Measurements from ENCODE around the gene POLR1C. TPM values are rescaled to one million over a fixed set of nuclear protein-coding genes. Genes with fewer than 3 reads are reported as not detected.

Gene POLR1C
- total RNA-seq, 1 experiment from 2014 or later = 75.4 TPM

- Histone ChIP-seq H3K27me3 (replicated peaks; ENCODE audit: insufficient read depth, low read depth, low read length, poor library complexity) (no peaks in the 10 kb centered on the region), H3K36me3 (ENCODE audit: insufficient read depth, low read length, poor library complexity, severe bottlenecking) (no peaks in the 10 kb centered on the region), H3K4me1 (ENCODE audit: insufficient read depth, low read length, poor library complexity, severe bottlenecking) (peaks cover 37% of the 10 kb centered on the region), H3K9me3 (ENCODE audit: low read depth, low read length, poor library complexity, severe bottlenecking) (no peaks in the 10 kb centered on the region), H3K4me3 (ENCODE audit: low read depth, low read length, poor library complexity, severe bottlenecking) (no peak overlapping the region), H3K27ac (ENCODE audit: low read depth, low read length, poor library complexity, severe bottlenecking) (no peak overlapping the region)
- no TSS peak for BruUV-seq (replicated peaks)
- ChIA-PET CTCF (interaction anchor here (0.6 kb wide), 1 partner anchor 32 kb away, joined by 6 read pairs; no protein-coding TSS in a partner anchor), POLR2A (ENCODE audit: low non-redundant PET) (no interaction called here)
- TF ChIP-seq CTCF (conservative IDR thresholded peaks at IDR 0.05; ENCODE audit: low read depth, low read length) = no peak
- TF ChIP-seq EZH2 (IDR thresholded peaks at IDR 0.05; ENCODE audit: borderline replicate concordance, low read depth, low read length, poor library complexity, severe bottlenecking) = no peak
- intact Hi-C loops (cut with micrococcal nuclease; ENCODE audit: unreplicated experiment) = no loop called here
- no peak for DNase-seq (ENCODE audit: low spot score)
Observed at GRCh38 chr6:43489277-43490072, 27.4 kb upstream of the POLR1C start.

GRCh38 chr6:43490523-43490939 is 26.4 kb upstream of the POLR1C start:
- BruUV-seq (replicated peaks) = no TSS peak
- ChIA-PET POLR2A (ENCODE audit: low non-redundant PET) (no interaction called here), CTCF (no interaction called here)
- H3K4me1 ChIP-seq (ENCODE audit: insufficient read depth, low read length, poor library complexity, severe bottlenecking) = peaks cover 42% of the 10 kb centered on the region
- no peak overlapping the region for H3K4me3 ChIP-seq (ENCODE audit: low read depth, low read length, poor library complexity, severe bottlenecking)
- no peaks in the 10 kb centered on the region for H3K9me3 ChIP-seq (ENCODE audit: low read depth, low read length, poor library complexity, severe bottlenecking)
- H3K27me3 ChIP-seq (replicated peaks; ENCODE audit: insufficient read depth, low read depth, low read length, poor library complexity) = no peaks in the 10 kb centered on the region
- no peak overlapping the region for H3K27ac ChIP-seq (ENCODE audit: low read depth, low read length, poor library complexity, severe bottlenecking)
- intact Hi-C loops (cut with micrococcal nuclease; ENCODE audit: unreplicated experiment) = no loop called here
- DNase-seq (ENCODE audit: low spot score) = no peak
- no peaks in the 10 kb centered on the region for H3K36me3 ChIP-seq (ENCODE audit: insufficient read depth, low read length, poor library complexity, severe bottlenecking)
- TF ChIP-seq EZH2 (IDR thresholded peaks at IDR 0.05; ENCODE audit: borderline replicate concordance, low read depth, low read length, poor library complexity, severe bottlenecking) (no peak), CTCF (conservative IDR thresholded peaks at IDR 0.05; ENCODE audit: low read depth, low read length) (no peak)

- POLR2A ChIA-PET (ENCODE audit: low non-redundant PET) = no interaction called here
- Histone ChIP-seq H3K27ac (ENCODE audit: low read depth, low read length, poor library complexity, severe bottlenecking) (peak overlapping the region; percentile 56), H3K36me3 (ENCODE audit: insufficient read depth, low read length, poor library complexity, severe bottlenecking) (no peaks in the 10 kb centered on the region), H3K9me3 (ENCODE audit: low read depth, low read length, poor library complexity, severe bottlenecking) (no peaks in the 10 kb centered on the region), H3K4me1 (ENCODE audit: insufficient read depth, low read length, poor library complexity, severe bottlenecking) (peaks cover 48% of the 10 kb centered on the region), H3K27me3 (replicated peaks; ENCODE audit: insufficient read depth, low read depth, low read length, poor library complexity) (no peaks in the 10 kb centered on the region), H3K4me3 (ENCODE audit: low read depth, low read length, poor library complexity, severe bottlenecking) (peak overlapping the region; percentile 18)
- CTCF ChIA-PET = interaction anchor here (1.1 to 1.6 kb wide), 2 partner anchors 15 to 18 kb away, joined by 3 to 5 read pairs; partner anchors contain the start of gene LRRC73
- intact Hi-C loops (cut with micrococcal nuclease; ENCODE audit: unreplicated experiment) = no loop called here
- no TSS peak for BruUV-seq (replicated peaks)
- DNase-seq (ENCODE audit: low spot score) = peak; percentile 64
- TF ChIP-seq CTCF (conservative IDR thresholded peaks at IDR 0.05; ENCODE audit: low read depth, low read length) (no peak), EZH2 (IDR thresholded peaks at IDR 0.05; ENCODE audit: borderline replicate concordance, low read depth, low read length, poor library complexity, severe bottlenecking) (no peak)
Observed at GRCh38 chr6:43491750-43492661, 24.9 kb upstream of the POLR1C start.

Measured in A673 (cell line).